SK-N-SH treated with all-trans-retinoic acid at 6 μM for 48 hours (cell line): Measurements from ENCODE around the gene FBLN5.

ENCODE experiments used
- ATAC-seq: fragments of 200-7000 bp; cut with Tn5 transposase; 3 replicates; pipeline ENCODE4 v1.9.1; 2020; ENCODE audit warnings: mild to moderate bottlenecking, moderate library complexity
- ARNTL ChIP-seq: fragments of 450-650 bp; formaldehyde crosslinking; IDR thresholded peaks from 2 replicates; pipeline ENCODE4 v1.5.0; 2020; ENCODE audit warnings: low read depth, mild to moderate bottlenecking, moderate library complexity, borderline replicate concordance
- BACH2 ChIP-seq: fragments of 250-450 bp; sonication (Bioruptor Pico); IDR thresholded peaks from 2 replicates; pipeline ENCODE4 v1.9.0; 2021; ENCODE audit warnings: mild to moderate bottlenecking, borderline replicate concordance
- CSDC2 ChIP-seq: fragments of 250-450 bp; sonication (Bioruptor Pico); IDR thresholded peaks from 2 replicates; pipeline ENCODE4 v1.5.0; 2020; ENCODE audit warnings: mild to moderate bottlenecking, moderate library complexity
- ESRRG ChIP-seq: fragments of 250-450 bp; sonication (Bioruptor Pico); IDR thresholded peaks from 2 replicates; pipeline ENCODE4 v1.6.1; 2021; ENCODE audit warnings: mild to moderate bottlenecking
- GLIS3 ChIP-seq: fragments of 250-450 bp; sonication (Bioruptor Pico); IDR thresholded peaks from 2 replicates; pipeline ENCODE4 v1.5.0; 2020; ENCODE audit warnings: mild to moderate bottlenecking, moderate library complexity
- ISL1 ChIP-seq: fragments of 250-450 bp; sonication (Bioruptor Pico); IDR thresholded peaks from 2 replicates; pipeline ENCODE4 v2.1.2; 2022; ENCODE audit warnings: mild to moderate bottlenecking, moderate library complexity
- OSR1 ChIP-seq: fragments of 250-450 bp; sonication (Bioruptor Pico); IDR thresholded peaks from 2 replicates; pipeline ENCODE4 v1.8.0; 2022; ENCODE audit warnings: moderate library complexity, mild to moderate bottlenecking, inconsistent platforms
- PPARA ChIP-seq: fragments of 250-450 bp; sonication (Bioruptor Pico); IDR thresholded peaks from 2 replicates; pipeline ENCODE4 v1.5.0; 2020; ENCODE audit warnings: mild to moderate bottlenecking, borderline replicate concordance
- RARB ChIP-seq: fragments of 250-450 bp; sonication (Bioruptor Pico); IDR thresholded peaks from 2 replicates; pipeline ENCODE4 v1.8.0; 2021; ENCODE audit warnings: mild to moderate bottlenecking, moderate library complexity
- SNAI2 ChIP-seq: fragments of 250-450 bp; sonication (Bioruptor Pico); IDR thresholded peaks from 2 replicates; pipeline ENCODE4 v1.5.0; 2020; ENCODE audit warnings: mild to moderate bottlenecking, moderate library complexity
- TCF4 ChIP-seq: fragments of 250-450 bp; sonication (Bioruptor Pico); IDR thresholded peaks from 2 replicates; pipeline ENCODE4 v1.8.0; 2021; ENCODE audit warnings: mild to moderate bottlenecking, moderate library complexity, borderline replicate concordance
- ZC3H10 ChIP-seq: fragments of 250-450 bp; sonication (Bioruptor Pico); IDR thresholded peaks from 2 replicates; pipeline ENCODE4 v1.5.1; 2021; ENCODE audit warnings: mild to moderate bottlenecking, moderate library complexity
- ZFP3 ChIP-seq: fragments of 250-450 bp; sonication (Bioruptor Pico); IDR thresholded peaks from 2 replicates; pipeline ENCODE4 v1.5.0; 2020; ENCODE audit warnings: mild to moderate bottlenecking, moderate library complexity
- ZFP30 ChIP-seq: fragments of 450-650 bp; formaldehyde crosslinking; IDR thresholded peaks from 2 replicates; pipeline ENCODE4 v1.5.0; 2022; ENCODE audit warnings: mild to moderate bottlenecking, moderate library complexity
- ZNF70 ChIP-seq: fragments of 450-650 bp; formaldehyde crosslinking; IDR thresholded peaks from 2 replicates; pipeline ENCODE4 v1.5.0; 2020; ENCODE audit warnings: mild to moderate bottlenecking, moderate library complexity
- ZNF8 ChIP-seq: fragments of 450-650 bp; formaldehyde crosslinking; IDR thresholded peaks from 2 replicates; pipeline ENCODE4 v1.5.0; 2020; ENCODE audit warnings: mild to moderate bottlenecking, moderate library complexity
- TF ChIP-seq, protein P1 (sequence below): fragments of 250-450 bp; sonication (Bioruptor Pico); IDR thresholded peaks from 2 replicates; pipeline ENCODE4 v1.8.0; 2020; ENCODE audit warnings: mild to moderate bottlenecking, moderate library complexity, borderline replicate concordance
- TF ChIP-seq, protein P2 (sequence below): fragments of 250-450 bp; sonication (Bioruptor Pico); IDR thresholded peaks from 2 replicates; pipeline ENCODE4 v1.5.1; 2021; ENCODE audit warnings: mild to moderate bottlenecking, moderate library complexity
- TF ChIP-seq, protein P3 (sequence below): fragments of 250-450 bp; sonication (Bioruptor Pico); IDR thresholded peaks from 2 replicates; pipeline ENCODE4 v1.5.0; 2020; ENCODE audit warnings: mild to moderate bottlenecking, moderate library complexity
- TF ChIP-seq, protein P4 (sequence below): fragments of 250-450 bp; sonication (Bioruptor Pico); IDR thresholded peaks from 2 replicates; pipeline ENCODE4 v1.5.1; 2020; ENCODE audit warnings: low read depth, mild to moderate bottlenecking, moderate library complexity
- TF ChIP-seq, protein P5 (sequence below): fragments of 250-450 bp; sonication (Bioruptor Pico); IDR thresholded peaks from 2 replicates; pipeline ENCODE4 v1.8.0; 2021; ENCODE audit warnings: low read depth, mild to moderate bottlenecking, moderate library complexity, borderline replicate concordance

The FBLN5 gene

DNA sequence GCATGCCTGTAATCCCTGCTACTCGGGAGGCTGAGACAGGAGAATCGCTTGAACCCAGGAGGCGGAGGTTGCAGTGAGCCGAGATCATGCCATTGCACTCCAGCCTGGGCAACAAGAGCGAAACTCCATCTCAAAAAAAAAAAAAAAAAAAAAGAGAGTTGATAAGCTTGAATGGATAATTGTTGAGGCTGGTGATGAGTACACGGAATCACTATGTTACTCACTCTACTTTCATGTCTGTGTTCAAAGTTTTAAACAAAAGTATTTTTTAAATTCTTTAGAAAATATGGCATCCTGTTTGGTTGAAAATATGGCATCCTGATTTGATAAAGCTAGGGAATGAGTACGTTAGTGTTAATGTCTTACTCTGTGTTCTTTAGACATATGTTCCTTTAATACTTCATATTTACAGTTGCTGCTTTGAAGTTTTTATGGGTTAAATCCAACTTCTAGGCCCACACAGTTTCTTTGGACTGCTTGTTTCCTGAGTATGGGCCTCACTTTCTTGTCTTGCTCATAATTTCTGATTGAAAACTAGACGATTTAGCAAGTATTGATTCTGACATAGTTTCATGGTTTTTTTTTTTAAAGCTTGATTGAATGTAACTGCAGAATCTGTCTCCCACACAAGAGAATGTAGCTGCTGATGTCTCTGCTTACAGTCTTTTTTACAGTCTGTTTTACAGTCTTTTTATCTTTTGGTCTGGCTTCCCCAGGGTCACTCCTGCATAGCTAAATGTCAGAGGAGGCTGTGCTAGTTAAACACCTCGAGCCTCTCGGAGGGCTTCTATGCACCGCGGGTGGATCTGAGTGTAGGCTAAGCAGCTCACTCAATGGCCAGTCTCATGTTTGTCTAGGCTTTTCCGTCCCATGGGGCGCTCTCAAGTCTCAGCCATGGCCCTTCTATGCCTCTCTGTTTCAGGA lies 14.1 kb upstream of the FBLN5 start:
- ATAC-seq: peak; percentile 28; the same call in 2 of the 3 replicates
- TF ChIP-seq, protein P1, sequence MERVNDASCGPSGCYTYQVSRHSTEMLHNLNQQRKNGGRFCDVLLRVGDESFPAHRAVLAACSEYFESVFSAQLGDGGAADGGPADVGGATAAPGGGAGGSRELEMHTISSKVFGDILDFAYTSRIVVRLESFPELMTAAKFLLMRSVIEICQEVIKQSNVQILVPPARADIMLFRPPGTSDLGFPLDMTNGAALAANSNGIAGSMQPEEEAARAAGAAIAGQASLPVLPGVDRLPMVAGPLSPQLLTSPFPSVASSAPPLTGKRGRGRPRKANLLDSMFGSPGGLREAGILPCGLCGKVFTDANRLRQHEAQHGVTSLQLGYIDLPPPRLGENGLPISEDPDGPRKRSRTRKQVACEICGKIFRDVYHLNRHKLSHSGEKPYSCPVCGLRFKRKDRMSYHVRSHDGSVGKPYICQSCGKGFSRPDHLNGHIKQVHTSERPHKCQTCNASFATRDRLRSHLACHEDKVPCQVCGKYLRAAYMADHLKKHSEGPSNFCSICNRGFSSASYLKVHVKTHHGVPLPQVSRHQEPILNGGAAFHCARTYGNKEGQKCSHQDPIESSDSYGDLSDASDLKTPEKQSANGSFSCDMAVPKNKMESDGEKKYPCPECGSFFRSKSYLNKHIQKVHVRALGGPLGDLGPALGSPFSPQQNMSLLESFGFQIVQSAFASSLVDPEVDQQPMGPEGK (CRISPR knock-in tag): no peak
- TF ChIP-seq, protein P2, sequence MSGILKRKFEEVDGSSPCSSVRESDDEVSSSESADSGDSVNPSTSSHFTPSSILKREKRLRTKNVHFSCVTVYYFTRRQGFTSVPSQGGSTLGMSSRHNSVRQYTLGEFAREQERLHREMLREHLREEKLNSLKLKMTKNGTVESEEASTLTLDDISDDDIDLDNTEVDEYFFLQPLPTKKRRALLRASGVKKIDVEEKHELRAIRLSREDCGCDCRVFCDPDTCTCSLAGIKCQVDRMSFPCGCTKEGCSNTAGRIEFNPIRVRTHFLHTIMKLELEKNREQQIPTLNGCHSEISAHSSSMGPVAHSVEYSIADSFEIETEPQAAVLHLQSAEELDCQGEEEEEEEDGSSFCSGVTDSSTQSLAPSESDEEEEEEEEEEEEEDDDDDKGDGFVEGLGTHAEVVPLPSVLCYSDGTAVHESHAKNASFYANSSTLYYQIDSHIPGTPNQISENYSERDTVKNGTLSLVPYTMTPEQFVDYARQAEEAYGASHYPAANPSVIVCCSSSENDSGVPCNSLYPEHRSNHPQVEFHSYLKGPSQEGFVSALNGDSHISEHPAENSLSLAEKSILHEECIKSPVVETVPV (CRISPR knock-in tag): no peak
- no peak for TF ChIP-seq OSR1
- TF ChIP-seq ZFP30 (CRISPR knock-in tag): no peak
- TF ChIP-seq, protein P3, sequence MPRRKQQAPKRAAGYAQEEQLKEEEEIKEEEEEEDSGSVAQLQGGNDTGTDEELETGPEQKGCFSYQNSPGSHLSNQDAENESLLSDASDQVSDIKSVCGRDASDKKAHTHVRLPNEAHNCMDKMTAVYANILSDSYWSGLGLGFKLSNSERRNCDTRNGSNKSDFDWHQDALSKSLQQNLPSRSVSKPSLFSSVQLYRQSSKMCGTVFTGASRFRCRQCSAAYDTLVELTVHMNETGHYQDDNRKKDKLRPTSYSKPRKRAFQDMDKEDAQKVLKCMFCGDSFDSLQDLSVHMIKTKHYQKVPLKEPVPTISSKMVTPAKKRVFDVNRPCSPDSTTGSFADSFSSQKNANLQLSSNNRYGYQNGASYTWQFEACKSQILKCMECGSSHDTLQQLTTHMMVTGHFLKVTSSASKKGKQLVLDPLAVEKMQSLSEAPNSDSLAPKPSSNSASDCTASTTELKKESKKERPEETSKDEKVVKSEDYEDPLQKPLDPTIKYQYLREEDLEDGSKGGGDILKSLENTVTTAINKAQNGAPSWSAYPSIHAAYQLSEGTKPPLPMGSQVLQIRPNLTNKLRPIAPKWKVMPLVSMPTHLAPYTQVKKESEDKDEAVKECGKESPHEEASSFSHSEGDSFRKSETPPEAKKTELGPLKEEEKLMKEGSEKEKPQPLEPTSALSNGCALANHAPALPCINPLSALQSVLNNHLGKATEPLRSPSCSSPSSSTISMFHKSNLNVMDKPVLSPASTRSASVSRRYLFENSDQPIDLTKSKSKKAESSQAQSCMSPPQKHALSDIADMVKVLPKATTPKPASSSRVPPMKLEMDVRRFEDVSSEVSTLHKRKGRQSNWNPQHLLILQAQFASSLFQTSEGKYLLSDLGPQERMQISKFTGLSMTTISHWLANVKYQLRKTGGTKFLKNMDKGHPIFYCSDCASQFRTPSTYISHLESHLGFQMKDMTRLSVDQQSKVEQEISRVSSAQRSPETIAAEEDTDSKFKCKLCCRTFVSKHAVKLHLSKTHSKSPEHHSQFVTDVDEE (CRISPR knock-in tag): no peak
- no peak for TF ChIP-seq ARNTL (CRISPR knock-in tag)
- TF ChIP-seq ZC3H10 (CRISPR knock-in tag): no peak
- TF ChIP-seq, protein P4, sequence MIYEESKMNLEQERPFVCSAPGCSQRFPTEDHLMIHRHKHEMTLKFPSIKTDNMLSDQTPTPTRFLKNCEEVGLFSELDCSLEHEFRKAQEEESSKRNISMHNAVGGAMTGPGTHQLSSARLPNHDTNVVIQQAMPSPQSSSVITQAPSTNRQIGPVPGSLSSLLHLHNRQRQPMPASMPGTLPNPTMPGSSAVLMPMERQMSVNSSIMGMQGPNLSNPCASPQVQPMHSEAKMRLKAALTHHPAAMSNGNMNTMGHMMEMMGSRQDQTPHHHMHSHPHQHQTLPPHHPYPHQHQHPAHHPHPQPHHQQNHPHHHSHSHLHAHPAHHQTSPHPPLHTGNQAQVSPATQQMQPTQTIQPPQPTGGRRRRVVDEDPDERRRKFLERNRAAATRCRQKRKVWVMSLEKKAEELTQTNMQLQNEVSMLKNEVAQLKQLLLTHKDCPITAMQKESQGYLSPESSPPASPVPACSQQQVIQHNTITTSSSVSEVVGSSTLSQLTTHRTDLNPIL: no peak
- TF ChIP-seq RARB (CRISPR knock-in tag): no peak
- TF ChIP-seq, protein P5, sequence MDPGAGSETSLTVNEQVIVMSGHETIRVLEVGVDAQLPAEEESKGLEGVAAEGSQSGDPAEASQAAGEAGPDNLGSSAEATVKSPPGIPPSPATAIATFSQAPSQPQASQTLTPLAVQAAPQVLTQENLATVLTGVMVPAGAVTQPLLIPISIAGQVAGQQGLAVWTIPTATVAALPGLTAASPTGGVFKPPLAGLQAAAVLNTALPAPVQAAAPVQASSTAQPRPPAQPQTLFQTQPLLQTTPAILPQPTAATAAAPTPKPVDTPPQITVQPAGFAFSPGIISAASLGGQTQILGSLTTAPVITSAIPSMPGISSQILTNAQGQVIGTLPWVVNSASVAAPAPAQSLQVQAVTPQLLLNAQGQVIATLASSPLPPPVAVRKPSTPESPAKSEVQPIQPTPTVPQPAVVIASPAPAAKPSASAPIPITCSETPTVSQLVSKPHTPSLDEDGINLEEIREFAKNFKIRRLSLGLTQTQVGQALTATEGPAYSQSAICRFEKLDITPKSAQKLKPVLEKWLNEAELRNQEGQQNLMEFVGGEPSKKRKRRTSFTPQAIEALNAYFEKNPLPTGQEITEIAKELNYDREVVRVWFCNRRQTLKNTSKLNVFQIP: no peak
- TF ChIP-seq SNAI2 (CRISPR knock-in tag): no peak
- no peak for TF ChIP-seq PPARA (CRISPR knock-in tag)
- TF ChIP-seq ESRRG (CRISPR knock-in tag): no peak
- TF ChIP-seq TCF4 (CRISPR knock-in tag): no peak
- TF ChIP-seq CSDC2: no peak
- TF ChIP-seq BACH2 (CRISPR knock-in tag): no peak
- no peak for TF ChIP-seq GLIS3 (CRISPR knock-in tag)
- TF ChIP-seq ISL1 (CRISPR knock-in tag): no peak
- TF ChIP-seq, all 23 proteins: peak for 0

DNA sequence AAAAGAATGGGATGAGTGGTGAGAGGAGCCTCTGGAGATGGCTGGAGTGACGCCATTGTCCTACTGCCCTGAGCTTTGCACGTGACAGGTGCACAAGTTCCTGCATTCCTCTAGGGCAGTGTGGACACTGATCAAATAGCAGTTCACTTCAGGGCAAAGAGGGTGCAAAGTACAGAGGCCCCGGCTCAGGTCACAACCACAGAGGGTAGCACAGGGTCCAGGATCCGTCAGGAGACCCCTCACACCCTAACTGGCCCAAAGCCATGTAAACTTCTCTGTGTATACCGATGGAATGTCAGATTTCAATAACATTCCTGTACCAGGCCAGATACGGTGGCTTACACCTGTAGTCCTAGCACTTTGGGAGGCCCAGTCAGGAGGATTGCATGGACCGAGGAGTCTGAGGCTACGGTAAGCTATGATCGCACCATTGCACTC lies 10.4 kb upstream of the FBLN5 start:
- no peak for ATAC-seq
- no peak for TF ChIP-seq ZNF70
- TF ChIP-seq ZFP3 (CRISPR knock-in tag): no peak
- TF ChIP-seq SNAI2 (CRISPR knock-in tag): no peak
- no peak for TF ChIP-seq RARB (CRISPR knock-in tag)
- no peak for TF ChIP-seq ZFP30 (CRISPR knock-in tag)
- no peak for TF ChIP-seq ISL1 (CRISPR knock-in tag)
- TF ChIP-seq, protein P1 (CRISPR knock-in tag): no peak
- no peak for TF ChIP-seq PPARA (CRISPR knock-in tag)
- TF ChIP-seq, protein P5: no peak
- no peak for TF ChIP-seq ESRRG (CRISPR knock-in tag)
- TF ChIP-seq ZC3H10 (CRISPR knock-in tag): no peak
- TF ChIP-seq, protein P2 (CRISPR knock-in tag): no peak
- TF ChIP-seq OSR1: no peak
- TF ChIP-seq ZNF8 (CRISPR knock-in tag): no peak
- no peak for TF ChIP-seq CSDC2
